K562 (cell line): ENCODE data around the gene ZBTB48. TPM values are rescaled to one million over a fixed set of nuclear protein-coding genes. Genes with fewer than 3 reads are reported as not detected.

Experiments used
- FIP1L1 ChIP-seq: fragments of 200-400 bp; formaldehyde crosslinking; IDR thresholded peaks from 2 replicates; pipeline ENCODE4 v1.6.1; 2018; ENCODE audit warnings: mild to moderate bottlenecking, low read depth, low read length; ENCODE audit not compliant: poor library complexity, severe bottlenecking
- GABPB1 ChIP-seq: sonication (generic); formaldehyde crosslinking; IDR thresholded peaks from 2 replicates; pipeline ENCODE4 v1.8.0; 2022; ENCODE audit warnings: mild to moderate bottlenecking, missing genetic modification reagents
- IRF2 ChIP-seq: sonication (generic); formaldehyde crosslinking; IDR thresholded peaks from 2 replicates; pipeline ENCODE4 v1.8.1; 2022; ENCODE audit warnings: mild to moderate bottlenecking, missing genetic modification reagents
- SUPT5H ChIP-seq: fragments of 450-650 bp; IDR thresholded peaks from 2 replicates; pipeline ENCODE4 v1.6.1; 2016
- UBTF ChIP-seq, 2 experiments: IDR thresholded peaks; 2 replicates each; pipeline ENCODE4 v1.6.1; 2012; ENCODE audit warnings: improper control_type of control experiment in 2 of 2, low read depth in 2 of 2, low read length in 2 of 2, borderline replicate concordance in 1 of 2
- ZBTB7A ChIP-seq: IDR thresholded peaks from 2 replicates; pipeline ENCODE4 v1.6.1; 2011; ENCODE audit warnings: low read depth, mild to moderate bottlenecking, low read length, moderate library complexity, borderline replicate concordance; ENCODE audit not compliant: control insufficient read depth
- ZNF232 ChIP-seq: sonication (generic); formaldehyde crosslinking; IDR thresholded peaks from 2 replicates; pipeline ENCODE4 v1.8.0; 2022; ENCODE audit warnings: mild to moderate bottlenecking, missing genetic modification reagents
- ZNF717 ChIP-seq: fragments of 250-450 bp; sonication (Bioruptor Pico); IDR thresholded peaks from 2 replicates; pipeline ENCODE4 v1.5.0; 2021
- polyA plus RNA-seq, 8 experiments: library from polyadenylated mRNA; depleted of rRNA in 4 of 8; stranded (reverse) in 5 of 8; unstranded in 3 of 8; fragments of >200 nt; fragmentation: Nextera tagmentation in 2 of 8; fragmentation: Illumina TruSeq in 1 of 8; extraction: Ambion mirVana in 2 of 8; extraction: Trizol in 1 of 8; gene quantifications; 2 replicates each; pipeline versions ENCODE4 v1.2.1 to v1.2.3, GENCODE V29; 2011 to 2014; ENCODE audit warnings: inconsistent platforms in 1 of 8, missing spikeins in 1 of 8
- total RNA-seq, 7 experiments: library from RNA; depleted of rRNA in 6 of 7; stranded (reverse); fragments of >200 nt in 6 of 7; fragmentation: Illumina TruSeq in 2 of 7; extraction: Trizol in 2 of 7; gene quantifications; 2 replicates each; pipeline versions ENCODE4 v1.2.1 to v1.2.3, GENCODE V29; 2011 to 2021; ENCODE audit warnings: low replicate concordance in 1 of 7
- TF ChIP-seq, protein P1 (sequence below): sonication (generic); formaldehyde crosslinking; IDR thresholded peaks from 2 replicates; pipeline ENCODE4 v1.4.0; 2020; ENCODE audit warnings: mild to moderate bottlenecking, missing genetic modification reagents
- TF ChIP-seq, protein P2 (sequence below): fragments of 250-450 bp; sonication (Bioruptor Pico); IDR thresholded peaks from 2 replicates; pipeline ENCODE4 v1.4.0; 2020; ENCODE audit warnings: mild to moderate bottlenecking, moderate library complexity, borderline replicate concordance

ZBTB48 gene
- total and polyA plus RNA-seq, 9 of the 15 experiments (the other 6 are each of a cell fraction or from before 2014, with no cell fraction given): 1.9 to 66.9 (median 29.5) TPM

DNA sequence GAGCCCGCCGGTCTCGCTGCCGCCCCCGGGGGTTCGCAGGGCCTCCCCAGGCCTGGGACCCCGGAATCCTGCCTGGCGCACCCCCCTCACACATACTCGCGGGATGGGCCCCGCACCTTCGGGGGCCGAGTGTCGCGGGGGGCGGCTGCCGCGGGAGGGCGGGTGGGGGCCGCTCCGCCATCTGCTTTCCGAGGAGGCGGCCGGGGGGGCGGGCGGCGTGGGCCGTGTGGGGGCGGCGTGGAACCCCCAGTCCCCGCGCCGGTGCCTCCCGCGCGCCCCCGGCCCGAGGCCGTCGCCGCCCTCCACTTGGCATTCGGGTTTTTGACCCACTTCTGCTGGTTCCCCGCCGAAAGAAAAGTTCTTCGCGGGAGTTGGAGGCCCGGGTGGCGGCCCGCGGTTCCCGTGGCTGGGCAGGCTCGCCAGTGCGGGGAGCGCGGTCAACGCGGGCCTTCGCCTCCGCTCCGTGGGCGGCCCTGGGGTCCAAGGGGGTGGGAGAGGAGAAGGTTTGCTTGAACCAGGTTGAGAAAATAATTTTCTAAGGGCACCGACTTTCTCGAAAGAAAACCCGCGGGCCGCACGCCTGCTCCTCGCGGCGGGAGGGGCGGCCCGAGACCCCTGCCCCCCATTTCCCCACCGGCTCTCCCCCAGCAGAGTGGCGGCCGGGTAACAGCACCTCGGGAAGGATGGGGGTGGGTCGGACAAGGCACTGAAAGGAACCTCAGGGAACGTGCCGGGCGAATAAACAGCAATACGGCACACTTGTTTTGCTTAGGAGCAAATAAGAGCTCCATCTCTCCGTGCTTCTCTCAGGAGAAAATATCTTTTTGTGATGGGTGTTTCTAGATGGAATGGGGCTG, 35.4 kb downstream of the ZBTB48 start (continued):
- TF ChIP-seq, protein P1, sequence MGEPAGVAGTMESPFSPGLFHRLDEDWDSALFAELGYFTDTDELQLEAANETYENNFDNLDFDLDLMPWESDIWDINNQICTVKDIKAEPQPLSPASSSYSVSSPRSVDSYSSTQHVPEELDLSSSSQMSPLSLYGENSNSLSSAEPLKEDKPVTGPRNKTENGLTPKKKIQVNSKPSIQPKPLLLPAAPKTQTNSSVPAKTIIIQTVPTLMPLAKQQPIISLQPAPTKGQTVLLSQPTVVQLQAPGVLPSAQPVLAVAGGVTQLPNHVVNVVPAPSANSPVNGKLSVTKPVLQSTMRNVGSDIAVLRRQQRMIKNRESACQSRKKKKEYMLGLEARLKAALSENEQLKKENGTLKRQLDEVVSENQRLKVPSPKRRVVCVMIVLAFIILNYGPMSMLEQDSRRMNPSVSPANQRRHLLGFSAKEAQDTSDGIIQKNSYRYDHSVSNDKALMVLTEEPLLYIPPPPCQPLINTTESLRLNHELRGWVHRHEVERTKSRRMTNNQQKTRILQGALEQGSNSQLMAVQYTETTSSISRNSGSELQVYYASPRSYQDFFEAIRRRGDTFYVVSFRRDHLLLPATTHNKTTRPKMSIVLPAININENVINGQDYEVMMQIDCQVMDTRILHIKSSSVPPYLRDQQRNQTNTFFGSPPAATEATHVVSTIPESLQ (CRISPR knock-in tag): no peak
- TF ChIP-seq ZNF717 (no peak), ZBTB7A (peak; percentile 82), FIP1L1 (peak; percentile 46), GABPB1 (CRISPR knock-in tag) (peak; percentile 23; the same call in 1 of the 2 replicates), IRF2 (CRISPR knock-in tag) (no peak), SUPT5H (no peak), ZNF232 (CRISPR knock-in tag) (no peak), UBTF (IDR thresholded peaks at IDR 0.05; ENCODE audit: borderline replicate concordance in 1 of 2, low read depth in 2 of 2, low read length in 2 of 2) (peak; percentile 75; a peak in 2 of 4 replicates)
- TF ChIP-seq, protein P2, sequence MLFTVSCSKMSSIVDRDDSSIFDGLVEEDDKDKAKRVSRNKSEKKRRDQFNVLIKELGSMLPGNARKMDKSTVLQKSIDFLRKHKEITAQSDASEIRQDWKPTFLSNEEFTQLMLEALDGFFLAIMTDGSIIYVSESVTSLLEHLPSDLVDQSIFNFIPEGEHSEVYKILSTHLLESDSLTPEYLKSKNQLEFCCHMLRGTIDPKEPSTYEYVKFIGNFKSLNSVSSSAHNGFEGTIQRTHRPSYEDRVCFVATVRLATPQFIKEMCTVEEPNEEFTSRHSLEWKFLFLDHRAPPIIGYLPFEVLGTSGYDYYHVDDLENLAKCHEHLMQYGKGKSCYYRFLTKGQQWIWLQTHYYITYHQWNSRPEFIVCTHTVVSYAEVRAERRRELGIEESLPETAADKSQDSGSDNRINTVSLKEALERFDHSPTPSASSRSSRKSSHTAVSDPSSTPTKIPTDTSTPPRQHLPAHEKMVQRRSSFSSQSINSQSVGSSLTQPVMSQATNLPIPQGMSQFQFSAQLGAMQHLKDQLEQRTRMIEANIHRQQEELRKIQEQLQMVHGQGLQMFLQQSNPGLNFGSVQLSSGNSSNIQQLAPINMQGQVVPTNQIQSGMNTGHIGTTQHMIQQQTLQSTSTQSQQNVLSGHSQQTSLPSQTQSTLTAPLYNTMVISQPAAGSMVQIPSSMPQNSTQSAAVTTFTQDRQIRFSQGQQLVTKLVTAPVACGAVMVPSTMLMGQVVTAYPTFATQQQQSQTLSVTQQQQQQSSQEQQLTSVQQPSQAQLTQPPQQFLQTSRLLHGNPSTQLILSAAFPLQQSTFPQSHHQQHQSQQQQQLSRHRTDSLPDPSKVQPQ: no peak
